Ishikawa (cell line): ENCODE data around the gene RASSF9.

Source experiments
- RAD21 ChIP-seq: IDR thresholded peaks from 2 replicates; pipeline ENCODE4 v1.6.1; 2012; ENCODE audit warnings: low read depth
- TAF1 ChIP-seq: IDR thresholded peaks from 2 replicates; pipeline ENCODE4 v1.6.1; 2012; ENCODE audit warnings: low read depth, mild to moderate bottlenecking
- TCF12 ChIP-seq: IDR thresholded peaks from 2 replicates; pipeline ENCODE4 v1.6.1; 2012; ENCODE audit warnings: low read depth
- TEAD4 ChIP-seq: IDR thresholded peaks from 2 replicates; pipeline ENCODE4 v1.6.1; 2012
- YY1 ChIP-seq: IDR thresholded peaks from 2 replicates; pipeline ENCODE4 v1.6.1; 2012; ENCODE audit warnings: low read depth
- ZBTB7A ChIP-seq: IDR thresholded peaks from 2 replicates; pipeline ENCODE4 v1.6.1; 2012; ENCODE audit warnings: low read depth
- TF ChIP-seq, protein P1 (sequence below): IDR thresholded peaks from 2 replicates; pipeline ENCODE4 v1.6.1; 2012

DNA sequence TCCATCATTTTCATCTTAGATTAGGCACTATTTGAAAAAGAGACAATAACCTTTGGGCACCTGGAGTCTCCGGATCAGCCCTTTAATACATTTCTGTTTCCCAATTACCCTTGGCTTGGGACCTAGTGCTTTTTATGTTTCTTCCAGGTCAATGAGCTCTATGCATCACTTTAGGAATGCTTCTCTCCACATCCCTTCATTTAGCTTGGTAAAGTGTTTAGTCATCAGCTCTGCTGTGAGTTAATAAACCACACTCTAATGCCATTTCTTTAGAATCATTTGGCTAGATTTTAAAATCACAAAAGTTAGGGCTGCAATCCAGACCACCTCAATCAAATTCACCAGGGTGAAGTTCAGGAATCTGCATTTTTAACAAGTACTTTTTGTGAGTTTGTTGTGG is 41.7 kb downstream of the RASSF9 start:
- TF ChIP-seq RAD21: no peak
- TF ChIP-seq YY1: no peak
- TF ChIP-seq ZBTB7A: no peak
- no peak for TF ChIP-seq TEAD4
- TF ChIP-seq, protein P1, sequence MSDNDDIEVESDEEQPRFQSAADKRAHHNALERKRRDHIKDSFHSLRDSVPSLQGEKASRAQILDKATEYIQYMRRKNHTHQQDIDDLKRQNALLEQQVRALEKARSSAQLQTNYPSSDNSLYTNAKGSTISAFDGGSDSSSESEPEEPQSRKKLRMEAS: no peak
- no peak for TF ChIP-seq TCF12
- no peak for TF ChIP-seq TAF1
